Stimulated activated naive CD8-positive, alpha-beta T cell treated with anti-CD3 and anti-CD28 coated beads, Interleukin-15, Interleukin-2, amounts not matched to agents 100 ng/mL and 50 ng/mL, for 24 hours (primary cell): ENCODE measurements around the gene URAD.

Experiments
- H3K27ac Mint-ChIP-seq: one replicate; pipeline ENCODE4 v1.8.0; 2021; ENCODE audit warnings: mild to moderate bottlenecking, mixed read lengths
- H3K27me3 Mint-ChIP-seq: one replicate; pipeline ENCODE4 v1.8.0; 2021; ENCODE audit warnings: mixed read lengths
- H3K36me3 Mint-ChIP-seq: one replicate; pipeline ENCODE4 v1.8.0; 2021; ENCODE audit warnings: low read depth, mixed read lengths
- H3K4me1 Mint-ChIP-seq: one replicate; pipeline ENCODE4 v1.8.0; 2021; ENCODE audit warnings: low read depth, mixed read lengths
- H3K4me3 Mint-ChIP-seq: one replicate; pipeline ENCODE4 v1.8.0; 2021; ENCODE audit warnings: mild to moderate bottlenecking, mixed read lengths
- H3K9me3 Mint-ChIP-seq: one replicate; pipeline ENCODE4 v1.8.0; 2021; ENCODE audit warnings: mixed read lengths

The URAD gene

GRCh38 chr13:27928805-27929753, 59.4 kb downstream of the URAD start:
- Mint-ChIP-seq H3K4me1 (peaks cover 26% of the 10 kb centered on the region), H3K27me3 (peaks cover 78% of the 10 kb centered on the region), H3K36me3 (no peaks in the 10 kb centered on the region), H3K27ac (no peak overlapping the region), H3K4me3 (no peak overlapping the region), H3K9me3 (no peaks in the 10 kb centered on the region)

- Mint-ChIP-seq H3K4me3 (no peak overlapping the region), H3K27me3 (peaks cover 80% of the 10 kb centered on the region), H3K36me3 (no peaks in the 10 kb centered on the region)
Measured at GRCh38 chr13:27928353-27928804, 60.1 kb downstream of the URAD start.

More at GRCh38 chr13:27928353-27928804, 60.1 kb downstream of the URAD start:
- Mint-ChIP-seq H3K27ac (no peak overlapping the region), H3K9me3 (no peaks in the 10 kb centered on the region), H3K4me1 (peaks cover 33% of the 10 kb centered on the region)
